Sigmoid colon (tissue), 7 donors: ENCODE measurements around the gene STAP2. TPM values are rescaled to one million over a fixed set of nuclear protein-coding genes. Genes with fewer than 3 reads are reported as not detected.

Source experiments
- DNase-seq: peaks from one replicate; pipeline ENCODE4 v3.0.0-alpha.2; 2019
- H3K27ac ChIP-seq, 4 donors: fragments of 200-600 bp; sonication (generic); one replicate each; pipeline ENCODE4 v1.5.1; 2016 to 2019; ENCODE audit warnings: mild to moderate bottlenecking in 1 of 4
- H3K27me3 ChIP-seq, 3 donors: fragments of 200-600 bp; sonication (generic); one replicate each; pipeline ENCODE4 v1.5.1; 2019; ENCODE audit warnings: mild to moderate bottlenecking in 1 of 3
- H3K36me3 ChIP-seq, 4 donors: fragments of 200-600 bp; sonication (generic); one replicate each; pipeline ENCODE4 v1.5.1; 2016 to 2019
- H3K4me1 ChIP-seq, 4 donors: fragments of 200-600 bp; sonication (generic); one replicate each; pipeline ENCODE4 v1.5.1; 2017 to 2019
- H3K4me3 ChIP-seq, 4 donors: fragments of 200-600 bp; sonication (generic); one replicate each; pipeline ENCODE4 v1.5.1; 2017 to 2019; ENCODE audit warnings: mild to moderate bottlenecking in 2 of 4, moderate library complexity in 1 of 4
- H3K9me3 ChIP-seq, 4 donors: fragments of 200-600 bp in 3 of 4; sonication (generic) in 3 of 4; one replicate each; pipeline versions ENCODE4 v1.5.1 to v1.6.1; 2013 to 2019
- CTCF ChIP-seq, 4 experiments: fragments of 450-650 bp in 3 of 4; fragments of 200-600 bp in 1 of 4; IDR thresholded peaks; one replicate each; pipeline ENCODE4 v1.5.1; 2016 to 2019; ENCODE audit warnings: antibody characterized with exemption in 4 of 4, mild to moderate bottlenecking in 3 of 4, moderate library complexity in 2 of 4
- EP300 ChIP-seq, 4 donors: sonication (generic); formaldehyde crosslinking; IDR thresholded peaks; one replicate each; pipeline ENCODE4 v1.6.1; 2017; ENCODE audit warnings: antibody characterized with exemption in 4 of 4
- POLR2A ChIP-seq, 2 donors: fragments of 450-650 bp; IDR thresholded peaks; one replicate each; pipeline ENCODE4 v1.6.1; 2016; ENCODE audit warnings: antibody characterized with exemption in 2 of 2, mild to moderate bottlenecking in 2 of 2, moderate library complexity in 2 of 2
- POLR2AphosphoS5 ChIP-seq, 4 donors: sonication (generic); formaldehyde crosslinking; IDR thresholded peaks; one replicate each; pipeline ENCODE4 v1.6.1; 2017; ENCODE audit warnings: antibody characterized with exemption in 4 of 4
- WGBS, 2 donors: extraction: QIAGEN DNeasy Blood & Tissue Kit; methylation state at CpG; one replicate each; pipeline ENCODE4 v1.1.7; 2013; 5-methylcytosine and 5-hydroxymethylcytosine counted together
- intact Hi-C: fragments of 100-400 bp; cut with DNase I; formaldehyde crosslinking; loops from one replicate; pipeline ENCODE4 v1.15.1; 2023
- polyA plus RNA-seq, 3 donors: library from polyadenylated mRNA; stranded (reverse); fragments of 200-250 nt; gene quantifications; one replicate each; pipeline ENCODE4 v1.2.3, GENCODE V29; 2013
- total RNA-seq, 4 donors: library from RNA; depleted of rRNA; stranded (reverse); fragments of >200 nt; gene quantifications; one replicate each; pipeline ENCODE4 v1.1.0, GENCODE V29; 2016
- donor health status: healthy with polysubstance abuse.
- donor health status: Bipolar disorder and iron deficiency.
- donor health status: healthy.

The STAP2 gene
- total and polyA plus RNA-seq, 7 donors: 0.99 to 313 (median 5.5) TPM

GRCh38 chr19:4326215-4326836, 12.3 kb downstream of the STAP2 start:
- H3K9me3 ChIP-seq: no peaks in the 10 kb centered on the region
- WGBS, 2 donors: 61 to 80% methylated on average over 13 of the region's 13 CpGs

DNA sequence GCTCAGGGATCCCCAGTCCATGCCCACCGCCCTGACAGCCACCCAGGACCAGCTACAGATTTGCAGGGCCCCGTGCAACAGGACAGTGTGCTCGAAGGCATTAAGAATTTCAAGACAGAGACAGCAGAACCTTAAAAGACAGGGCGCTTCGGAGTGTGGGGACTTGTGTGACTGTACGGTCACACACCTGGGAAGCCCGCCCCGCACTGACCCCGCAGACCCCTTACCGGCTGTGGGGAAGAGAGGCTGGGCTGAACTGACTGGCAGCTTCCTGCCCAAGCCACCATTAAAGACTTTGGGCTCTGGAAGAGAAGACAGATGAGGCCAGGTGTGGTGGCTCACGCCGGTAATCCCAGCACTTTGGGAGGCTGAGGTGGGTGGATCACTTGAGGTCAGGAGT, 14.4 kb downstream of the STAP2 start:
- peaks cover 0 to 25% (median 20%) of the 10 kb centered on the region in 4 donors for H3K4me1 ChIP-seq
- no peaks in the 10 kb centered on the region for H3K36me3 ChIP-seq
- no peak overlapping the region for H3K4me3 ChIP-seq
- intact Hi-C loops: no loop called here
- H3K27me3 ChIP-seq: peaks cover 6 to 34% (median 13%) of the 10 kb centered on the region in 3 donors
- no peak for TF ChIP-seq CTCF (IDR thresholded peaks at IDR 0.05)
- TF ChIP-seq POLR2AphosphoS5 (IDR thresholded peaks at IDR 0.05): no peak
- TF ChIP-seq EP300 (IDR thresholded peaks at IDR 0.05): no peak
- no peak for TF ChIP-seq POLR2A (IDR thresholded peaks at IDR 0.05)
- 88 to 89% methylated on average over 12 of the region's 12 CpGs for WGBS, 2 donors
- no peak overlapping the region for H3K27ac ChIP-seq
- H3K9me3 ChIP-seq: no peaks in the 10 kb centered on the region
- DNase-seq: no peak

More at GRCh38 chr19:4326215-4326836, 12.3 kb downstream of the STAP2 start:
- DNase-seq: no peak
- Histone ChIP-seq H3K4me3 (peak overlapping the region in 1 of 4 donors; percentile 42), H3K27ac (no peak overlapping the region), H3K4me1 (peaks cover 0 to 27% (median 20%) of the 10 kb centered on the region in 4 donors), H3K27me3 (peaks cover 6 to 38% (median 13%) of the 10 kb centered on the region in 3 donors), H3K36me3 (no peaks in the 10 kb centered on the region)
- TF ChIP-seq POLR2AphosphoS5 (IDR thresholded peaks at IDR 0.05): no peak
- TF ChIP-seq POLR2A (IDR thresholded peaks at IDR 0.05): no peak
- TF ChIP-seq CTCF (IDR thresholded peaks at IDR 0.05): no peak
- TF ChIP-seq EP300 (IDR thresholded peaks at IDR 0.05): no peak
- intact Hi-C loops: loop anchor here (5.0 kb wide), 2 partner anchors 76 to 79 kb away; partner anchors contain the start of genes CHAF1A, SH3GL1 and YJU2

- no peak overlapping the region for H3K4me3 ChIP-seq
- H3K36me3 ChIP-seq: no peaks in the 10 kb centered on the region
- no peak overlapping the region for H3K27ac ChIP-seq
- peaks cover 6 to 29% (median 13%) of the 10 kb centered on the region in 3 donors for H3K27me3 ChIP-seq
- 87 to 94% methylated on average over 9 of the region's 9 CpGs for WGBS, 2 donors
- H3K4me1 ChIP-seq: peaks cover 0 to 20% (median 17%) of the 10 kb centered on the region in 4 donors
- no peak for DNase-seq
- H3K9me3 ChIP-seq: no peaks in the 10 kb centered on the region
- TF ChIP-seq CTCF (IDR thresholded peaks at IDR 0.05) (no peak), EP300 (IDR thresholded peaks at IDR 0.05) (no peak), POLR2A (IDR thresholded peaks at IDR 0.05) (no peak), POLR2AphosphoS5 (IDR thresholded peaks at IDR 0.05) (no peak)
- intact Hi-C loops: no loop called here
Observed at GRCh38 chr19:4323692-4324091, 14.9 kb downstream of the STAP2 start.

DNA sequence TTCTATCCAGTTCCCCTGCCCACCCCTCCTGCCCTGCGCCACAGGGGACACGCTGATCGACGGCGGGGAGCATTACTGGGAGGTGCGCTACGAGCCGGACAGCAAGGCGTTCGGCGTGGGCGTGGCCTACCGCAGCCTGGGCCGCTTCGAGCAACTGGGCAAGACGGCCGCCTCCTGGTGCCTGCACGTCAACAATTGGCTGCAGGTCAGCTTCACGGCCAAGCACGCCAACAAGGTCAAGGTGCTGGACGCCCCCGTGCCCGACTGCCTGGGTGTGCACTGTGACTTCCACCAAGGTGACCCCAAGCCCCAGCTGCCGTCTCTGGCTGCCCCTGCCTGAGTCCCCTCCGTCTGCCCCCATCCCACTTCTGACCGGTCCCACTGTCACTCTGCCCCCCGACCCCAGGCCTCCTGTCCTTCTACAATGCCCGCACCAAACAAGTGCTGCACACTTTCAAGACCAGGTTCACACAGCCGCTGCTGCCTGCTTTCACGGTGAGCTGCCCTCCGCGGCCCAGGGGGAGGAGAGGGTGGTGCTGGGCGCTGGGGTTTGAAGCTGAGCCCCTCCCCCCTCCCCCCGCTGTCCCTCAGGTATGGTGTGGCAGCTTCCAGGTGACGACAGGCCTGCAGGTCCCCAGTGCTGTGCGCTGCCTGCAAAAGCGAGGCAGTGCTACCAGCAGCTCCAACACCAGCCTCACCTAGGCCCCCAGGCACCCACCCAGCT, 15.5 kb downstream of the STAP2 start:
- Histone ChIP-seq H3K27ac (no peak overlapping the region), H3K36me3 (no peaks in the 10 kb centered on the region), H3K4me3 (no peak overlapping the region), H3K4me1 (peaks cover 0 to 15% (median 13%) of the 10 kb centered on the region in 4 donors), H3K9me3 (no peaks in the 10 kb centered on the region), H3K27me3 (peaks cover 6 to 23% (median 13%) of the 10 kb centered on the region in 3 donors)
- TF ChIP-seq POLR2A (IDR thresholded peaks at IDR 0.05): no peak
- no peak for TF ChIP-seq CTCF (IDR thresholded peaks at IDR 0.05)
- TF ChIP-seq EP300 (IDR thresholded peaks at IDR 0.05): no peak
- no peak for TF ChIP-seq POLR2AphosphoS5 (IDR thresholded peaks at IDR 0.05)
- no peak for DNase-seq
- WGBS, 2 donors: 51 to 80% methylated on average over 37 of the region's 37 CpGs
- intact Hi-C loops: no loop called here
